ENCODE results near the gene MAP2K5.

MAP2K5 gene

DNA sequence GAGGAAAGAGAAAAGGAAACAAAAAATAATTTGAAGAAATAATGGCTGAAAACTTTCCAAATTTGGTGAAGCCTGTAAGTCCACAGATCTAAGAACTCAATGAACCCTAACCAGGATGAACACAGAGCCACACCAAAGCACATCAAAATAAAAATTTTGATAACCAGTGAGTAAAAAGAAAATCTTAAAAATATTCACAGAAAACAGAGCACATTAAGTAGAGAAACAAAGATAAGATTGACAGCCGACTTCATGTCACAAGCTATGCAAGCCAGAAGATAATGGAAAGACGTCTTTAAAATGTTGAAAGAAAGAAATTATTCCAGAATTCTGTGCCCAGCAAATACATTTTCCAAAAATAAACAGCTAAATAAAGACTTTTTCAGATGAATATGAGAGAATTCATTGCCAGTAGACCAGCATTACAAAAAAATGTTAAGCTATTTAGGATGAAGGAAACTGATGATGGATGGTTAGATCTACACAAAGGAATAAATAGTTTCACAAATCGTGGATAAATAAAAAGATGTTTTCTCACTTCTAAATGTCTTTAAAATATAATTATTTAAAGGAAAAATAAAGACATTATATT is 142.6 kb downstream of the MAP2K5 start (continued):
- TF ChIP-seq, protein P1, sequence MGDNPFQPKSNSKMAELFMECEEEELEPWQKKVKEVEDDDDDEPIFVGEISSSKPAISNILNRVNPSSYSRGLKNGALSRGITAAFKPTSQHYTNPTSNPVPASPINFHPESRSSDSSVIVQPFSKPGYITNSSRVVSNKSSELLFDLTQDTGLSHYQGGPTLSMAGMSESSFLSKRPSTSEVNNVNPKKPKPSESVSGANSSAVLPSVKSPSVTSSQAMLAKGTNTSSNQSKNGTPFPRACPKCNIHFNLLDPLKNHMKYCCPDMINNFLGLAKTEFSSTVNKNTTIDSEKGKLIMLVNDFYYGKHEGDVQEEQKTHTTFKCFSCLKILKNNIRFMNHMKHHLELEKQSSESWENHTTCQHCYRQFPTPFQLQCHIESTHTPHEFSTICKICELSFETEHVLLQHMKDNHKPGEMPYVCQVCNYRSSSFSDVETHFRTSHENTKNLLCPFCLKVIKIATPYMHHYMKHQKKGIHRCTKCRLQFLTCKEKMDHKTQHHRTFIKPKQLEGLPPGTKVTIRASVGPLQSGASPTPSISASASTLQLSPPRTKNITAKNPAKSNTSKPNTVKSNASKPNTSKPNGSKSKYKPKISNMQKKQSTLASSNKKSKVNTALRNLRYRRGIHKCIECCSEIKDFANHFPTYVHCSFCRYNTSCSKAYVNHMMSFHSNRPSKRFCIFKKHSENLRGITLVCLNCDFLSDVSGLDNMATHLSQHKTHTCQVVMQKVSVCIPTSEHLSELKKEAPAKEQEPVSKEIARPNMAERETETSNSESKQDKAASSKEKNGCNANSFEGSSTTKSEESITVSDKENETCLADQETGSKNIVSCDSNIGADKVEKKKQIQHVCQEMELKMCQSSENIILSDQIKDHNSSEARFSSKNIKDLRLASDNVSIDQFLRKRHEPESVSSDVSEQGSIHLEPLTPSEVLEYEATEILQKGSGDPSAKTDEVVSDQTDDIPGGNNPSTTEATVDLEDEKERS (tag by site-specific recombination; IDR thresholded peaks at IDR 0.05) = peak; percentile 96
- TF ChIP-seq, protein P2, sequence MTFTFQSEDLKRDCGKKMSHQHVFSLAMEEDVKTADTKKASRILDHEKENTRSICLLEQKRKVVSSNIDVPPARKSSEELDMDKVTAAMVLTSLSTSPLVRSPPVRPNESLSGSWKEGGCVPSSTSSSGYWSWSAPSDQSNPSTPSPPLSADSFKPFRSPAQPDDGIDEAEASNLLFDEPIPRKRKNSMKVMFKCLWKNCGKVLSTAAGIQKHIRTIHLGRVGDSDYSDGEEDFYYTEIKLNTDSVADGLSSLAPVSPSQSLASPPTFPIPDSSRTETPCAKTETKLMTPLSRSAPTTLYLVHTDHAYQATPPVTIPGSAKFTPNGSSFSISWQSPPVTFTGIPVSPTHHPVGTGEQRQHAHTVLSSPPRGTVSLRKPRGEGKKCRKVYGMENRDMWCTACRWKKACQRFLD (tag by site-specific recombination; IDR thresholded peaks at IDR 0.05) = no peak

DNA sequence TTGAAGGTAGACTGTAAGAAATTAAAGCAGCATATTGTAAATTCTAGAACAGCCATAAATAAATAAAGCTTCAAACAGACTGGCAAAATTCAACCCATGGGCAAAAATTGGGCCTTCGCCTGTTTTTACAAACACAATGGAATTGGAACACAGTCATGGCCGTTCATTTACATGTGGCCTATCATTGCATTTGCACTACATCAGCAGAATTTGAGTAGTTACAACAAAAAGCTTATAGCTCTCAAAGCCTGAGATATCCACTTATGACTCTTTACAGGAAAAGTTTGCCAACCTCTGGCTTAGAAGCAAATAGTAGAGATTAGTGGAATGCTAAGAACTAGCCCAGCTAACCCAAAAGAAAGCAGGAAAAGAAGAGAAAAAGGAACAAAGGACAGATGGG is 143.2 kb downstream of the MAP2K5 start:
- ChIA-PET CTCF (no interaction called here), POLR2A (no interaction called here)
- H3K4me3 ChIP-seq (ENCODE audit: low read depth, low read length) = no peak overlapping the region
- no peaks in the 10 kb centered on the region for H3K36me3 ChIP-seq (ENCODE audit: control insufficient read depth in 2 of 2, insufficient read depth in 1 of 2, low read length in 2 of 2)
- H3K27ac ChIP-seq (ENCODE audit: extremely low read depth, low read depth, low read length) = no peak overlapping the region
- peaks cover 4% of the 10 kb centered on the region for H3K4me1 ChIP-seq (ENCODE audit: control insufficient read depth, insufficient read depth, low read length)
- no peaks in the 10 kb centered on the region for H3K9me3 ChIP-seq (ENCODE audit: control insufficient read depth, insufficient read depth, low read depth, low read length)
- no peak for TF ChIP-seq GLIS2 (tag by site-specific recombination; IDR thresholded peaks at IDR 0.05)
- no peak for TF ChIP-seq SP2 (tag by site-specific recombination; IDR thresholded peaks at IDR 0.05)
- no peak for TF ChIP-seq ZBTB8A (tag by site-specific recombination; IDR thresholded peaks at IDR 0.05)

DNA sequence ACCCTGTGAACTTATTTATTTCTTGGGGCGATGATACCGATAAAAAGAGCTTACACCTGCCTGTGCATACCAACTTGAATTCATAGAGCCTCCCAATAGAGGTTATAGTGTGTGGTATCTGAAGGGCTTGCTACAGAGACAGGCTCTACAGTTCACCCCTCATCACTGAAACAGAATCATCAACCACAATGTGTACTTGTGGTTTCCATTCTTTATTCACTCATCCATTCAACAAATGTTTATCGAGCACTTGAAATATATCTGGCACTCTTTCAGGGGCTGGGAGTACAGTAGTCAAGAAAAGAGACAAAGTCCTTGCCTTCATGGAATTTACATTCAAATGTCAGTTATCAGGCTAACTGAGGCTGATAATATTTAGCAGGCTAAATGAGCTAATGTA is 148.4 kb downstream of the MAP2K5 start:
- TF ChIP-seq, protein P3, sequence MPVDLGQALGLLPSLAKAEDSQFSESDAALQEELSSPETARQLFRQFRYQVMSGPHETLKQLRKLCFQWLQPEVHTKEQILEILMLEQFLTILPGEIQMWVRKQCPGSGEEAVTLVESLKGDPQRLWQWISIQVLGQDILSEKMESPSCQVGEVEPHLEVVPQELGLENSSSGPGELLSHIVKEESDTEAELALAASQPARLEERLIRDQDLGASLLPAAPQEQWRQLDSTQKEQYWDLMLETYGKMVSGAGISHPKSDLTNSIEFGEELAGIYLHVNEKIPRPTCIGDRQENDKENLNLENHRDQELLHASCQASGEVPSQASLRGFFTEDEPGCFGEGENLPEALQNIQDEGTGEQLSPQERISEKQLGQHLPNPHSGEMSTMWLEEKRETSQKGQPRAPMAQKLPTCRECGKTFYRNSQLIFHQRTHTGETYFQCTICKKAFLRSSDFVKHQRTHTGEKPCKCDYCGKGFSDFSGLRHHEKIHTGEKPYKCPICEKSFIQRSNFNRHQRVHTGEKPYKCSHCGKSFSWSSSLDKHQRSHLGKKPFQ (tag by site-specific recombination; IDR thresholded peaks at IDR 0.05) = peak; percentile 55; the same call in 1 of the 2 replicates
- TF ChIP-seq ZBTB17 (tag by site-specific recombination; IDR thresholded peaks at IDR 0.05) (peak; percentile 32; the same call in 1 of the 2 replicates), ZNF433 (tag by site-specific recombination; IDR thresholded peaks at IDR 0.05; ENCODE audit: low read depth) (no peak), ZSCAN16 (tag by site-specific recombination; IDR thresholded peaks at IDR 0.05) (peak; percentile 89), ZNF549 (tag by site-specific recombination; IDR thresholded peaks at IDR 0.05) (no peak), ZNF302 (tag by site-specific recombination; IDR thresholded peaks at IDR 0.05; ENCODE audit: low read depth) (no peak), OSR2 (tag by site-specific recombination; IDR thresholded peaks at IDR 0.05) (peak; percentile 77), SCRT2 (tag by site-specific recombination; IDR thresholded peaks at IDR 0.05) (peak; percentile 76), ZNF664 (tag by site-specific recombination; IDR thresholded peaks at IDR 0.05) (no peak), ZNF670 (tag by site-specific recombination; IDR thresholded peaks at IDR 0.05; ENCODE audit: low read depth) (no peak), ZXDB (tag by site-specific recombination; IDR thresholded peaks at IDR 0.05) (peak; percentile 44; the same call in 1 of the 2 replicates)
- TF ChIP-seq, protein P4, sequence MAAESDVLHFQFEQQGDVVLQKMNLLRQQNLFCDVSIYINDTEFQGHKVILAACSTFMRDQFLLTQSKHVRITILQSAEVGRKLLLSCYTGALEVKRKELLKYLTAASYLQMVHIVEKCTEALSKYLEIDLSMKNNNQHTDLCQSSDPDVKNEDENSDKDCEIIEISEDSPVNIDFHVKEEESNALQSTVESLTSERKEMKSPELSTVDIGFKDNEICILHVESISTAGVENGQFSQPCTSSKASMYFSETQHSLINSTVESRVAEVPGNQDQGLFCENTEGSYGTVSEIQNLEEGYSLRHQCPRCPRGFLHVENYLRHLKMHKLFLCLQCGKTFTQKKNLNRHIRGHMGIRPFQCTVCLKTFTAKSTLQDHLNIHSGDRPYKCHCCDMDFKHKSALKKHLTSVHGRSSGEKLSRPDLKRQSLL (tag by site-specific recombination; IDR thresholded peaks at IDR 0.05) = no peak
- TF ChIP-seq, protein P5, sequence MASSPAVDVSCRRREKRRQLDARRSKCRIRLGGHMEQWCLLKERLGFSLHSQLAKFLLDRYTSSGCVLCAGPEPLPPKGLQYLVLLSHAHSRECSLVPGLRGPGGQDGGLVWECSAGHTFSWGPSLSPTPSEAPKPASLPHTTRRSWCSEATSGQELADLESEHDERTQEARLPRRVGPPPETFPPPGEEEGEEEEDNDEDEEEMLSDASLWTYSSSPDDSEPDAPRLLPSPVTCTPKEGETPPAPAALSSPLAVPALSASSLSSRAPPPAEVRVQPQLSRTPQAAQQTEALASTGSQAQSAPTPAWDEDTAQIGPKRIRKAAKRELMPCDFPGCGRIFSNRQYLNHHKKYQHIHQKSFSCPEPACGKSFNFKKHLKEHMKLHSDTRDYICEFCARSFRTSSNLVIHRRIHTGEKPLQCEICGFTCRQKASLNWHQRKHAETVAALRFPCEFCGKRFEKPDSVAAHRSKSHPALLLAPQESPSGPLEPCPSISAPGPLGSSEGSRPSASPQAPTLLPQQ (tag by site-specific recombination; IDR thresholded peaks at IDR 0.05) = 0 out of 2 replicates have a peak, but pooled peaks have one; percentile 31
- no peaks in the 10 kb centered on the region for H3K9me3 ChIP-seq (ENCODE audit: control insufficient read depth, insufficient read depth, low read depth, low read length)
- no peaks in the 10 kb centered on the region for H3K36me3 ChIP-seq (ENCODE audit: control insufficient read depth in 2 of 2, insufficient read depth in 1 of 2, low read length in 2 of 2)
- H3K4me3 ChIP-seq (ENCODE audit: low read depth, low read length) = no peak overlapping the region
- ChIA-PET POLR2A (no interaction called here), CTCF (no interaction called here)
- peak overlapping the region; percentile 22; the same call in 1 of the 2 replicates for H3K27ac ChIP-seq (ENCODE audit: extremely low read depth, low read depth, low read length)
- H3K4me1 ChIP-seq (ENCODE audit: control insufficient read depth, insufficient read depth, low read length) = peaks cover 33% of the 10 kb centered on the region
